HUES48 (cell line): ENCODE measurements around the gene MYBL2.

Experiments used
- H3K27ac ChIP-seq: one replicate; pipeline ENCODE4 v1.7.0; 2013; ENCODE audit warnings: low read depth, low read length, inconsistent platforms
- H3K27me3 ChIP-seq: 2 replicates; pipeline ENCODE4 v1.6.1; 2013; ENCODE audit warnings: mild to moderate bottlenecking, low read length; ENCODE audit not compliant: control insufficient read depth, insufficient read depth
- H3K36me3 ChIP-seq: 2 replicates; pipeline ENCODE4 v1.6.1; 2013; ENCODE audit warnings: low read length; ENCODE audit not compliant: control insufficient read depth, insufficient read depth
- H3K4me1 ChIP-seq: 2 replicates; pipeline ENCODE4 v1.6.1; 2013; ENCODE audit warnings: mild to moderate bottlenecking, low read length; ENCODE audit not compliant: control insufficient read depth, insufficient read depth
- H3K4me3 ChIP-seq: 2 replicates; pipeline ENCODE4 v1.5.1; 2013; ENCODE audit warnings: mild to moderate bottlenecking, low read depth, low read length
- H3K9ac ChIP-seq: 2 replicates; pipeline ENCODE4 v1.6.1; 2013; ENCODE audit warnings: mild to moderate bottlenecking, low read depth, low read length, moderate library complexity
- H3K9me3 ChIP-seq: 2 replicates; pipeline ENCODE4 v1.6.1; 2013; ENCODE audit warnings: low read length; ENCODE audit not compliant: control insufficient read depth, insufficient read depth

Gene MYBL2

GRCh38 chr20:43682446-43682845 is 15.5 kb downstream of the MYBL2 start:
- no peak overlapping the region for H3K9ac ChIP-seq
- H3K27ac ChIP-seq = no peak overlapping the region
- H3K36me3 ChIP-seq = peaks cover 58% of the 10 kb centered on the region
- no peaks in the 10 kb centered on the region for H3K9me3 ChIP-seq
- no peak overlapping the region for H3K4me3 ChIP-seq
- no peaks in the 10 kb centered on the region for H3K27me3 ChIP-seq
- H3K4me1 ChIP-seq = no peaks in the 10 kb centered on the region

- Histone ChIP-seq H3K27me3 (no peaks in the 10 kb centered on the region), H3K9ac (no peak overlapping the region), H3K4me1 (no peaks in the 10 kb centered on the region), H3K4me3 (no peak overlapping the region), H3K27ac (no peak overlapping the region), H3K36me3 (peaks cover 69% of the 10 kb centered on the region), H3K9me3 (no peaks in the 10 kb centered on the region)
These were observed 19.9 kb downstream of the MYBL2 start for GRCh38 chr20:43686820-43687219.

GRCh38 chr20:43689165-43689564 is 22.3 kb downstream of the MYBL2 start:
- H3K36me3 ChIP-seq = peaks cover 70% of the 10 kb centered on the region

DNA sequence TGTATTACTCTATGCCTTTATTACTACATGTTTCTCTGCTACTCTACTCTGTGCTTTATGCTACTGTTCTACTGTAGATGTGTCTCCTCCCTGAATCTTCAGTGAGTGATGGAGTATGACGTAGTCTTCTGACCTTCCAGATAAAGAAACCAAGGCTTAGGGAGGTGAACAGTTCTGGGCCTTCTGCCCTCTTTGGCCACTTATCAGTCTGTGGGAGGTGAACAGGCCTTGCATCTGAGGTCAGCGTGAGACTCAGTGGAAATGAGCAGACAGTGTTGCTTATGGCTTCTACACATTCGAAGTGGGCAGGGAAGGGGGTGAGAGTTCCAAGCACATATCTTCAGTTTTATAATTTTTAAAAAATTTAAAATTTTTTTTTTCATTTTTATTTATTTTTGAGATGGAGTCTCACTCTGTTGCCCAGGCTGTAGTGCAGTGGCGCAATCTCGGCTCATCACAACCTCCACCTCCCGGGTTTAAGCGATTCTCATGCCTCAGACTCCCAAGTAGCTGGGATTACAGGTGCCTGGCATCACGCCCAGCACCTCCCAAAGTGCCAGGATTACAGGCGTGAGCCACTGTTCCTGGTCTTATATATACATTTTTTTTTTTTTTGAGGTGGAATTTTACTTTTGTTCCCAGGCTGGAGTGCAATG is 24.2 kb downstream of the MYBL2 start:
- Histone ChIP-seq H3K4me1 (no peaks in the 10 kb centered on the region), H3K27ac (no peak overlapping the region), H3K36me3 (peaks cover 87% of the 10 kb centered on the region)

More at GRCh38 chr20:43689165-43689564, 22.3 kb downstream of the MYBL2 start:
- H3K9ac ChIP-seq = no peak overlapping the region
- no peaks in the 10 kb centered on the region for H3K9me3 ChIP-seq
- H3K27ac ChIP-seq = no peak overlapping the region
- no peak overlapping the region for H3K4me3 ChIP-seq
- no peaks in the 10 kb centered on the region for H3K4me1 ChIP-seq
- no peaks in the 10 kb centered on the region for H3K27me3 ChIP-seq

GRCh38 chr20:43691928-43692524 is 25.1 kb downstream of the MYBL2 start:
- peaks cover 86% of the 10 kb centered on the region for H3K36me3 ChIP-seq

More for the DNA sequence above, 24.2 kb downstream of the MYBL2 start:
- Histone ChIP-seq H3K9me3 (no peaks in the 10 kb centered on the region), H3K9ac (no peak overlapping the region), H3K27me3 (no peaks in the 10 kb centered on the region), H3K4me3 (no peak overlapping the region)

GRCh38 chr20:43694763-43695162 is 27.8 kb downstream of the MYBL2 start:
- Histone ChIP-seq H3K36me3 (peaks cover 74% of the 10 kb centered on the region), H3K4me1 (no peaks in the 10 kb centered on the region), H3K4me3 (no peak overlapping the region), H3K9me3 (no peaks in the 10 kb centered on the region), H3K27ac (no peak overlapping the region), H3K9ac (no peak overlapping the region), H3K27me3 (no peaks in the 10 kb centered on the region)

More at GRCh38 chr20:43691928-43692524, 25.1 kb downstream of the MYBL2 start:
- Histone ChIP-seq H3K4me1 (no peaks in the 10 kb centered on the region), H3K4me3 (no peak overlapping the region), H3K27me3 (no peaks in the 10 kb centered on the region), H3K9ac (no peak overlapping the region), H3K27ac (no peak overlapping the region), H3K9me3 (no peaks in the 10 kb centered on the region)

GRCh38 chr20:43695571-43695970 is 28.7 kb downstream of the MYBL2 start:
- no peaks in the 10 kb centered on the region for H3K27me3 ChIP-seq
- no peak overlapping the region for H3K27ac ChIP-seq
- H3K4me3 ChIP-seq = no peak overlapping the region
- H3K4me1 ChIP-seq = no peaks in the 10 kb centered on the region
- no peak overlapping the region for H3K9ac ChIP-seq
- H3K36me3 ChIP-seq = peaks cover 77% of the 10 kb centered on the region
- no peaks in the 10 kb centered on the region for H3K9me3 ChIP-seq

GRCh38 chr20:43699941-43700565 is 33.1 kb downstream of the MYBL2 start:
- Histone ChIP-seq H3K4me3 (no peak overlapping the region), H3K9ac (no peak overlapping the region), H3K27me3 (no peaks in the 10 kb centered on the region), H3K4me1 (no peaks in the 10 kb centered on the region), H3K36me3 (peaks cover 82% of the 10 kb centered on the region), H3K9me3 (no peaks in the 10 kb centered on the region), H3K27ac (no peak overlapping the region)

DNA sequence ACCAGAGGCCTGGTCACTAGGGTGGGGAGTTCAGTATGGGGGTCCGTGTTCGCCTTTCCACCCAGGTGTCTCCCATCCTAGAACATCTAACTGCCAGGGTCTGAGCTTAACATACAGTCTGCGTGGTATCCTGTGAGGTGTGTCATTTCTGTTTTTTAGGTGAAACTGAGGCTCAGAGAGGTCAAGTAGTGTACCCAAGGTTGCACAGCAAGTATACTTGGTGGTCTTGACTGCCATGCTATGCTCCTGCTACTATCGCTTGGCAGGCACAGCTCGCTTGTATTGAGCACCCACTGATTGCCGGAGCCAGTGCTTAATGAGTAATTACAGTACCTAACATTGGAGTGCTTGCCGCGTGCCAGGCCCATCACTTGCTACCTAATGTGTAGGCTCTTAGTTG is 33.7 kb downstream of the MYBL2 start:
- Histone ChIP-seq H3K9ac (no peak overlapping the region), H3K36me3 (peaks cover 81% of the 10 kb centered on the region), H3K4me3 (no peak overlapping the region), H3K27me3 (no peaks in the 10 kb centered on the region), H3K9me3 (no peaks in the 10 kb centered on the region), H3K4me1 (no peaks in the 10 kb centered on the region), H3K27ac (no peak overlapping the region)

GRCh38 chr20:43702502-43702901 is 35.6 kb downstream of the MYBL2 start:
- Histone ChIP-seq H3K9me3 (no peaks in the 10 kb centered on the region), H3K4me3 (no peak overlapping the region), H3K4me1 (no peaks in the 10 kb centered on the region), H3K27ac (no peak overlapping the region), H3K9ac (no peak overlapping the region), H3K27me3 (no peaks in the 10 kb centered on the region), H3K36me3 (peaks cover 78% of the 10 kb centered on the region)

DNA sequence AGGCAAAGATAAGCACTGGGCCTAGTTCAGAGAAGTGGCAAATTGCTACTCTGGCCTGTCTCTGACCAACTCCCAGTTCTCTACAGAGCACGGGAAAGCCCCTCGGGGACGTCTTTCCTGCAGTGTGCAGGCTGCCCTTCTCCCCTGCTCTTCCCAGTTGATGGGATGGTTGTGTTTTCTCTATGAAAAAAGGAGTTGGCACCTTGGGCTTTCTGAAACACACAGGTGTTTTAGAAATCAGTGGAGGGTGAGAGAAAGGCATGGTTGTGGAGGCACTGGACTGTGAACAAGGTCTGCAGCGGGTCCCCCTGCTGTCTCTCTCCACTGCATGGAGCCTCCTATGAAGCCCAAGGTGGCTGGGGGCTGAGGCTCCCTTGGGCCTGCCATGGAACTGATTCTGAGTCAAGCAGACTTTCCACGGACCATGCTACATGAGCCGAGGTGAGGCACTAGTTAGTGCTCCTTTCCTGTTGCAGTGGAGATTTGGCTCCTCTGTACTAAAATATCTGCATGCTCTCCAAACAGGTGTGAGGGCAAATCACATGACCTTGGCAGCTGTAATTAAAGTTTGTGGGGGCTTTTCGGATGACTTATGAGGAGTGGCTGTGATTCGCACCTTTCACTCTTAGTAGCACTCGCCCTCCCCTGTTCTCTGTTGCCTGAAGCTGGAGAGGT is 43.6 kb downstream of the MYBL2 start:
- no peaks in the 10 kb centered on the region for H3K9me3 ChIP-seq
- H3K27me3 ChIP-seq = no peaks in the 10 kb centered on the region
- no peaks in the 10 kb centered on the region for H3K4me1 ChIP-seq
- H3K36me3 ChIP-seq = peaks cover 93% of the 10 kb centered on the region
- no peak overlapping the region for H3K4me3 ChIP-seq
- H3K27ac ChIP-seq = no peak overlapping the region
- no peak overlapping the region for H3K9ac ChIP-seq
